ENCODE measurements around the gene FAT1. TPM values are rescaled to one million over a fixed set of nuclear protein-coding genes. Genes with fewer than 3 reads are reported as not detected.

FAT1 gene
- total RNA-seq, 4 donors from 2014 or later, result 56.4 to 79.9 (median 67.7) TPM

DNA sequence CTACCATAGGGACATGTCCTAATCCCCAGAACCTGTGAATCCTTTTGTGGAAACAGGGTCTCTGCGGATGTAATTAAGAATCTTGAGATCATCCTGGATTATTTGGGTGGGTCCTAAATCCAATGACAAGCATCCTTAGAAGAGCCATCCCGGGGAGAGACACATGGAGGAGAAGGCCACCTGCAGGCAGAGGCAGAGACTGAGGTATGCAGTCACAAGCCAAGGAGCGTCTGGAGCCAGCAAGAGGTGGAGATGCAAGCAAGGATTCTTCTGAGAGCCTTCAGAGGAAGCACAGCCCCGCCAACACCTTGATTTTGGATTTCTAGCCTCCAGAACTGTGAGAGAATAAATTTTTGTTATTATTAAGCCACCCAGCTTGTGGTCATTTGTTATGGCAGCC, 13.8 kb upstream of the FAT1 start:
- TF ChIP-seq, protein P1, sequence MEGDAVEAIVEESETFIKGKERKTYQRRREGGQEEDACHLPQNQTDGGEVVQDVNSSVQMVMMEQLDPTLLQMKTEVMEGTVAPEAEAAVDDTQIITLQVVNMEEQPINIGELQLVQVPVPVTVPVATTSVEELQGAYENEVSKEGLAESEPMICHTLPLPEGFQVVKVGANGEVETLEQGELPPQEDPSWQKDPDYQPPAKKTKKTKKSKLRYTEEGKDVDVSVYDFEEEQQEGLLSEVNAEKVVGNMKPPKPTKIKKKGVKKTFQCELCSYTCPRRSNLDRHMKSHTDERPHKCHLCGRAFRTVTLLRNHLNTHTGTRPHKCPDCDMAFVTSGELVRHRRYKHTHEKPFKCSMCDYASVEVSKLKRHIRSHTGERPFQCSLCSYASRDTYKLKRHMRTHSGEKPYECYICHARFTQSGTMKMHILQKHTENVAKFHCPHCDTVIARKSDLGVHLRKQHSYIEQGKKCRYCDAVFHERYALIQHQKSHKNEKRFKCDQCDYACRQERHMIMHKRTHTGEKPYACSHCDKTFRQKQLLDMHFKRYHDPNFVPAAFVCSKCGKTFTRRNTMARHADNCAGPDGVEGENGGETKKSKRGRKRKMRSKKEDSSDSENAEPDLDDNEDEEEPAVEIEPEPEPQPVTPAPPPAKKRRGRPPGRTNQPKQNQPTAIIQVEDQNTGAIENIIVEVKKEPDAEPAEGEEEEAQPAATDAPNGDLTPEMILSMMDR (IDR thresholded peaks at IDR 0.05; ENCODE audit: low read depth), result no peak

DNA sequence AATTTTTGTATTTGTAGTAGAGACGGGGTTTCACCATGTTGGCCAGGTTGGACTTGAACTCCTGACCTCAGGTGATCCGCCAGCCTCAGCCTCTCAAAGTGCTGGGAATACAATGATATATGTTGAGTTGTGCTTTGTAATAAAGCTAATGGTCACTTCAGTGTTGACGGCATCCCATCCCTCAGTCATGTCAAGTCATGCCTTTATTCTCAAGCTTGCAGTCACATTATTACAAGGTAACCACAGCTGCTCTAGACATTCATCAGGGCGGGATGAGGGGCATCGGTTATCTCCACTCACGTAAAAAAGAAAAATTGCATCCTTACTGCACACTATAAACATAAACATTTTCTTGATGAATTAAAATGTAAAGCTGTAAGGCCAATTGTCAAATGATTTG, 12.8 kb upstream of the FAT1 start:
- TF ChIP-seq, protein P1 (IDR thresholded peaks at IDR 0.05; ENCODE audit: low read depth), result no peak

DNA sequence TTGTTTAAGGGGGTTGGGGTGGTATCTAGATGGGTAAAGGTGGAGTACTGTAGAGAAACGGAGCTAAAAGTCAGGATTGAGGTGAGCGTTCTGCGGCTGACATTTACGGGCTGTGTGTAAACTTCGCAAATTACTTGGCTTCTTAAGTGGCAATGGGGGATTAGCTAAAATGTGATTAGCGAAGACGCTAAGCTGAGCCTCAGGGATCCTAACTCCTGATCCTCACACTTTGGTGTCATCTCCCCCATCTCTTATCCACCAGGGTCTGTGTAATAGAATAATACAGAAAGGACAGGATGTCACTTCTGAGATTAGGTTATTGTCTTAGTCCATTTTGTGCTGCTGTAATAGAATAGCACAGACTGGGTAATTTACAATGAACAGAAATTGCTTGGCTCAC, 10.6 kb upstream of the FAT1 start:
- TF ChIP-seq, protein P1 (IDR thresholded peaks at IDR 0.05; ENCODE audit: low read depth), result no peak

DNA sequence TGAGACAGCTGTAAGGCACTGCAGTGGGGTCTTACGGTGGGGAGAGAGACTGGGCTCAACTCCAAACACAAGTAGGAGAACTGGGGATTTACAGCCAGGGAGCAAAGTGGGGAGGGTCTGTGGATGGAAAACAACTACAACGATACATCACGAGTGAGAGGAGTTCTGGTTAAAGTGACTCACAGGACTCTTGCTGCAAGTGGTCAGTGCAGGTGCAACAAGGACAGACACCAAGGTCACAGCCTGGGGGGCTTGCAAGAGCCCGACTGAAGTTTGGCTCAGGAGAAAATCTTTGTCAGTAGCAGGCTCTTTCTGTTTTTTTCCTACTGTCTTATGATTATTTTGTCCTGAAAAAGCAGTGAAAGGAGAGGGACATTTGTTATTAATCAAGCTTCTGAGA, 10.1 kb upstream of the FAT1 start:
- TF ChIP-seq, protein P1 (IDR thresholded peaks at IDR 0.05; ENCODE audit: low read depth), result no peak

DNA sequence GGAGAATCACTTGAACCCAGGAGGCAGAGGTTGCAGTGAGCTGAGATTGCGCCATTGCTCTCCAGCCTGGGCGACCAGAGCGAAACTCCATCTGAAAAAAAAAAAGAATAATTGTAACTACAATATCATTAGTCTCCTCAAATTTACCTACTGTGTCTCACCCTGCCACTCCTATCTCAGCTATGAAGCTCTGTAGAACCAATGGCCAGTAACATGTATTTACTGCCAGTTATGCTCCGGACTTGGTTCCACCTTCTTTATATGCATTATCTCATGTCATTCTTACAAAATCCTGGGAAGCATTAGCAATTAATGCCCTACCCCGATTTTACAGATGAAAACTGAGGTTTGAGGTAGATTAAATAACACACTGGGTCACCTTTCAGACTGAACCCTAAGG, 7.0 kb upstream of the FAT1 start:
- TF ChIP-seq, protein P1 (IDR thresholded peaks at IDR 0.05; ENCODE audit: low read depth), result no peak

DNA sequence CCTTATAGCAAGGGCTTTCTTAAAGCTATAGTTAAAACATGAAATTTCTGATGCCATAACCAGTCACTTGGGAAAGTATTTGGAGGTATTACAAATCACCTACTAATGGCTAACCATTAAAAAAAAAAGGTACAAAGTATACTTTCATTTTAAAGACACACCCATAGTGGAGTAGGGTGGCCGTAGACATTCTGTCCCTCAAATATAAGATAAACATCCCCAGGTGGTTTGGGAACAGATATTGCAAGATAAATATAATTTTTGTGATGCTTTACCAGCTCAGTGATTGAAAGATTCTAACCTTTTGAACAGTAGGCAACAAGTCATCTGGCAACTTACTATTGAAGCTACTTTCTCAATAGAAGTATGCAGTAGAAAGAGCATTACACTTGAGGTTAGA, 6.2 kb upstream of the FAT1 start:
- TF ChIP-seq, protein P1 (IDR thresholded peaks at IDR 0.05; ENCODE audit: low read depth), result no peak

DNA sequence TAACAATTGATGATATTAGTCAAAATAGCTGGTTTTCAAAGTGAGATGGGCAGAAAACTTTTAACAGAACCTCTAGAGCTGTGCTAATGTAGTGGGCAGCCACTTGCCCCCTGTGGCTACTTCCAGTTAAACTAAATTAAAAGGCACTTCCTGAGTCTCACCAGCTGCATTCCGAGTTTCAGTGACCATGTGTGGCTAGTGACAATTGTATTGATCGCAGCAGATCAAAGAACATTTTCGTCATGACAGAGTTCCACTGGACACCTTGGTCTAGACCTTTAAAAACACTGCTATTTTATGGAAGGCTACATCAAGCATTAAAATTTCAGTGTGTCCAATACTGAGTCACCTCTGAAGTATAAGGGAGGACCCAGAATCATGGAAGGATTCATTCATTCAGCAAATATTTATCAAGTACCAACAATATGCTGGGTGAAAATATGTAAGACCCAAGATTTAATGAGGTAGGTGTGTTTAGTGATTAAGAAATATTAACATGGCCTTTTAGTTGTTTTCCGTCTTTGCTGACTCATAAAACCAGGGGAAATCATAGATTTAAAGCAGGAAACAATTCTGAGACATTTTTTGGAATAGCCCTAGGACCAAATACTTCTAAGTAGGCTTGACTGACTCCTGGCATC, 5.1 kb upstream of the FAT1 start:
- TF ChIP-seq, protein P1 (IDR thresholded peaks at IDR 0.05; ENCODE audit: low read depth), result no peak

All from subcutaneous adipose tissue (tissue), 4 donors.